Loucy (cell line): Measurements from ENCODE around the gene MVP.

Source experiments
- H2AFZ ChIP-seq: fragments of 200-600 bp; sonication (generic); 2 replicates; pipeline ENCODE4 v1.6.0; 2016; ENCODE audit warnings: antibody characterized with exemption, mild to moderate bottlenecking, low read length, moderate library complexity
- H3F3A ChIP-seq: fragments of 200-600 bp; 2 replicates; pipeline ENCODE4 v1.6.0; 2016; ENCODE audit warnings: antibody characterized with exemption, low read depth, mild to moderate bottlenecking
- H3K27me3 ChIP-seq: fragments of 200-600 bp; sonication (generic); 2 replicates; pipeline ENCODE4 v1.6.1; 2014; ENCODE audit warnings: low read length, mild to moderate bottlenecking; ENCODE audit not compliant: insufficient read depth, poor library complexity, severe bottlenecking
- H3K36me3 ChIP-seq: fragments of 200-600 bp; sonication (generic); 2 replicates; pipeline ENCODE4 v1.6.1; 2016; ENCODE audit warnings: low read length; ENCODE audit not compliant: insufficient read depth
- H3K4me1 ChIP-seq: fragments of 200-600 bp; sonication (generic); 2 replicates; pipeline ENCODE4 v1.5.1; 2014; ENCODE audit warnings: low read length, mild to moderate bottlenecking; ENCODE audit not compliant: insufficient read depth, poor library complexity, severe bottlenecking
- H3K4me2 ChIP-seq: fragments of 200-600 bp; sonication (generic); 2 replicates; pipeline ENCODE4 v1.6.0; 2014; ENCODE audit warnings: antibody characterized with exemption, low read length, low read depth, mild to moderate bottlenecking; ENCODE audit not compliant: poor library complexity, severe bottlenecking
- H3K4me3 ChIP-seq: fragments of 200-600 bp; sonication (generic); 2 replicates; pipeline ENCODE4 v1.5.1; 2014; ENCODE audit warnings: low read length, mild to moderate bottlenecking, mixed read lengths; ENCODE audit not compliant: poor library complexity, severe bottlenecking
- H3K79me2 ChIP-seq: fragments of 200-600 bp; sonication (generic); 2 replicates; pipeline ENCODE4 v1.6.1; 2014; ENCODE audit warnings: low read length; ENCODE audit not compliant: insufficient read depth
- H3K9ac ChIP-seq: fragments of 200-600 bp; sonication (generic); 2 replicates; pipeline ENCODE4 v1.6.0; 2014; ENCODE audit warnings: mild to moderate bottlenecking, low read depth, low read length, moderate library complexity; ENCODE audit not compliant: poor library complexity, severe bottlenecking
- H3K9me2 ChIP-seq: fragments of 200-600 bp; sonication (generic); replicated peaks from 2 replicates; pipeline ENCODE4 v1.6.1; 2016; ENCODE audit warnings: low read depth, low read length, mixed read lengths
- H3K9me3 ChIP-seq: fragments of 200-600 bp; sonication (generic); 2 replicates; pipeline ENCODE4 v1.6.1; 2014; ENCODE audit warnings: mild to moderate bottlenecking, antibody characterized with exemption, low read length, low read depth; ENCODE audit not compliant: insufficient read depth
- H4K20me1 ChIP-seq: fragments of 200-600 bp; sonication (generic); 2 replicates; pipeline ENCODE4 v1.6.0; 2014; ENCODE audit warnings: antibody characterized with exemption, low read length, mild to moderate bottlenecking; ENCODE audit not compliant: insufficient read depth, poor library complexity, severe bottlenecking
- EZH2phosphoT487 ChIP-seq: fragments of 200-600 bp; IDR thresholded peaks from 2 replicates; pipeline ENCODE4 v1.6.1; 2018; ENCODE audit warnings: antibody characterized with exemption, mild to moderate bottlenecking, moderate library complexity, borderline replicate concordance
- TF ChIP-seq, protein P1 (sequence below): fragments of 200-600 bp; sonication (generic); conservative IDR thresholded peaks from 2 replicates; pipeline ENCODE4 v1.5.1; 2014; ENCODE audit warnings: mild to moderate bottlenecking, antibody characterized with exemption, low read length

MVP gene

DNA sequence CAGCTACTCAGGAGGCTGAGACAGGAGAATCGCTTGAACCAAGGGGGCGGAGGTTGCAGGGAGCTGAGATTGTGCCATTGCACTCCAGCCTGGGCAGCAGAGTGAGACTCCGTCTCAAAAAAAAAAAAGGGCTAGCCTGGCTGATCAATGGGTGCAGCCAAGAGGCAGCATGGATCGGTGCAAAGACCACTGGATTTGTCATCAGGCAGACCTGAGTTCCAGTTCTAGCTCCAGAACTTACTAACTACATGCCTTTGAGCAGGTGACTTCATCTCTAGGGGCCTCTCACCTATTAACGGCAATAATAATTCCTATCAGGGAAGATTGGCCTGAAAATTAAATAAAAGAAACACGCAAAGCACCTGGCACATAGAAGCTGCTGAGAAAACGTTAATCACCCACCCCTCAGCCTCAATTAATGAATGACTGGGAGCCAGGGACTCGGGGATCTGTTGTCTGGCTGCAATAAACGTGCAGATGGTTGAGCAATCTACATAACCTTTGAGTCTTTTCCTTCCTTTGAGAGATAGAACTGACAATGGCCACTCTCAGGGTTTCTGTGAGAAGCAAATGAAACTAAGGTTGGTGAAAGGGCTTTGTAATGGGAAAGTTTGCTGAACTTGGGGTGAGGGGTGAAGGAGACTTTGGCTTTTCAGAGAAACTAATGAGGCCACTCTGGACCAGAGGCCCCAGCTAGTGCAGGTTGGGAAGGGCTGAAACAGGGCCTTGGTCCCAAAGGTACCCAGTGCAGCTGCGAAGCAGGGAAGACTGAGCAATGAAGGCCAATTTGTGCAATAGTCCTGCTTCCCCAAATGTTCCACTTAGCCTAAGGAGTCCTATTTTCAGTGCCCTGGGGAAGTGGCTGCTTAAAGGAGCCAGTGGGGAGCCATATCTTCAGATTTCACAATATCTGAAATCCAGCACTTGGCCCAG, 71.5 kb downstream of the MVP start:
- TF ChIP-seq EZH2phosphoT487 = no peak
- TF ChIP-seq, protein P1, sequence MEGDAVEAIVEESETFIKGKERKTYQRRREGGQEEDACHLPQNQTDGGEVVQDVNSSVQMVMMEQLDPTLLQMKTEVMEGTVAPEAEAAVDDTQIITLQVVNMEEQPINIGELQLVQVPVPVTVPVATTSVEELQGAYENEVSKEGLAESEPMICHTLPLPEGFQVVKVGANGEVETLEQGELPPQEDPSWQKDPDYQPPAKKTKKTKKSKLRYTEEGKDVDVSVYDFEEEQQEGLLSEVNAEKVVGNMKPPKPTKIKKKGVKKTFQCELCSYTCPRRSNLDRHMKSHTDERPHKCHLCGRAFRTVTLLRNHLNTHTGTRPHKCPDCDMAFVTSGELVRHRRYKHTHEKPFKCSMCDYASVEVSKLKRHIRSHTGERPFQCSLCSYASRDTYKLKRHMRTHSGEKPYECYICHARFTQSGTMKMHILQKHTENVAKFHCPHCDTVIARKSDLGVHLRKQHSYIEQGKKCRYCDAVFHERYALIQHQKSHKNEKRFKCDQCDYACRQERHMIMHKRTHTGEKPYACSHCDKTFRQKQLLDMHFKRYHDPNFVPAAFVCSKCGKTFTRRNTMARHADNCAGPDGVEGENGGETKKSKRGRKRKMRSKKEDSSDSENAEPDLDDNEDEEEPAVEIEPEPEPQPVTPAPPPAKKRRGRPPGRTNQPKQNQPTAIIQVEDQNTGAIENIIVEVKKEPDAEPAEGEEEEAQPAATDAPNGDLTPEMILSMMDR = no peak
- Histone ChIP-seq H2AFZ (no peak overlapping the region), H3K9me3 (no peaks in the 10 kb centered on the region), H4K20me1 (no peaks in the 10 kb centered on the region), H3K79me2 (no peaks in the 10 kb centered on the region), H3K27me3 (no peaks in the 10 kb centered on the region), H3K9ac (no peak overlapping the region), H3K4me3 (no peak overlapping the region), H3F3A (no peaks in the 10 kb centered on the region), H3K4me2 (no peak overlapping the region), H3K36me3 (no peaks in the 10 kb centered on the region), H3K9me2 (no peaks in the 10 kb centered on the region), H3K4me1 (no peaks in the 10 kb centered on the region)

DNA sequence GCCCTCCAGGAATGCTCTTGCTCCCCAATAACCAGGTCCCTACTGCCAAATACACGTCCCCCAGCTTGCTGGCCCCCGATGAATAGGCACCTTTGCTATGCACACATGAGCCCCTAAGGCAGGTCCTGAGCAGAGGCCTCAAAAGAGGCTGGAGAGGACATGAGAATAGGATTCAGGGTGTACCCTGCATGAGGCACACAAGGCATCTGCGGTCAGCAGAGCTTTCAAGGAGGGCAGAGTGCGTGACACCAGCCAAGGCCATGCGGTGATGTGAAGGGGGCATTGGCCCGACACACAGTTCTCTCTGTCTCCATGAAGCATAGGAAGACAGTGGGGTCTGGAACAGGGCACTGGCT, 72.2 kb downstream of the MVP start:
- H3K79me2 ChIP-seq = no peaks in the 10 kb centered on the region
- no peaks in the 10 kb centered on the region for H3F3A ChIP-seq
- no peak overlapping the region for H3K9ac ChIP-seq
- H3K36me3 ChIP-seq = no peaks in the 10 kb centered on the region
- H3K4me2 ChIP-seq = no peak overlapping the region
- no peak overlapping the region for H3K4me3 ChIP-seq
- H2AFZ ChIP-seq = no peak overlapping the region
- H3K27me3 ChIP-seq = no peaks in the 10 kb centered on the region
- no peak for TF ChIP-seq EZH2phosphoT487
- TF ChIP-seq, protein P1 = no peak
- H3K9me2 ChIP-seq = no peaks in the 10 kb centered on the region
- H4K20me1 ChIP-seq = no peaks in the 10 kb centered on the region
- no peaks in the 10 kb centered on the region for H3K4me1 ChIP-seq
- no peaks in the 10 kb centered on the region for H3K9me3 ChIP-seq

DNA sequence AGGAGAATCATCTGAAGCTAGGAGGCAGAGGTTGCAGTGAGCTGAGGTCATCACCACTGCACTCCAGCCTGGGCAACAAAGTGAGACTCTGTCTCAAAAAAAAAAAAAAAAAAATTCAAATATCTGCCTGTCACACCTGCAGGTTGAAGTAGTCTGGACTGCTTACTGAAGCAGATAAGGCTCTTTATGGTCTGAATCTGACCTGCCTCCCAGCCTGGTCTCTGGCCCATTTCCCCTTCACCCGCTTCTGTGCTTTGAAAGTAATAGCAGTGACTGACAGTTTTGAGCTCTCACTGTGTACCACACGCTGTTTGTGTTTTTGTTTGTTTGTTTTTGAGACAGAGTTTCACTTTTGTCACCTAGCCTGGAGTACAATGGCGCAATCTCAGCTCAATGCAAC, 73.3 kb downstream of the MVP start:
- Histone ChIP-seq H3K27me3 (no peaks in the 10 kb centered on the region), H3K9me2 (no peaks in the 10 kb centered on the region), H3K9me3 (no peaks in the 10 kb centered on the region), H3K9ac (no peak overlapping the region), H2AFZ (no peak overlapping the region), H3K79me2 (no peaks in the 10 kb centered on the region), H4K20me1 (peaks cover 2% of the 10 kb centered on the region), H3K4me2 (no peak overlapping the region), H3K4me1 (no peaks in the 10 kb centered on the region), H3K4me3 (no peak overlapping the region), H3F3A (no peaks in the 10 kb centered on the region), H3K36me3 (no peaks in the 10 kb centered on the region)
- TF ChIP-seq, protein P1 = no peak
- no peak for TF ChIP-seq EZH2phosphoT487
